PC-9 (cell line): ENCODE results near the gene OR8K5. TPM values are rescaled to one million over a fixed set of nuclear protein-coding genes. Genes with fewer than 3 reads are reported as not detected.

Source experiments
- BruUV-seq: library from RNA; stranded (reverse); fragments of 400-500 nt; replicated peaks from 2 replicates; lab custom pipeline; 2021; lab: Mats Ljungman, UMichigan
- CTCF ChIA-PET: fragments of 300-600 bp; sonication (Branson Sonifier 250); formaldehyde crosslinking; loops from one replicate; lab custom pipeline; 2022; ENCODE audit warnings: antibody characterized with exemption; lab: Charles Lee
- POLR2A ChIA-PET: fragments of 300-600 bp; sonication (Branson Sonifier 250); formaldehyde crosslinking; loops from one replicate; lab custom pipeline; 2022; ENCODE audit warnings: antibody characterized with exemption; ENCODE audit not compliant: unreplicated experiment; lab: Charles Lee
- DNase-seq, 2 experiments: peaks; one replicate each; pipeline versions ENCODE4 v3.0.0 to v3.0.0-alpha.2; 2015 to 2022; ENCODE audit warnings: mixed read lengths in 1 of 2
- H2AFZ ChIP-seq: fragments of 200-600 bp; sonication (generic); 2 replicates; pipeline ENCODE4 v1.8.1; 2017; ENCODE audit warnings: antibody characterized with exemption
- H3F3A ChIP-seq: fragments of 200-600 bp; sonication (generic); 2 replicates; pipeline ENCODE4 v1.8.1; 2017; ENCODE audit warnings: antibody characterized with exemption, mild to moderate bottlenecking, low read depth; ENCODE audit not compliant: insufficient read depth
- H3K27ac ChIP-seq: fragments of 200-600 bp; sonication (generic); 2 replicates; pipeline ENCODE4 v1.6.1; 2016; ENCODE audit warnings: mixed run types
- H3K27me3 ChIP-seq: fragments of 200-600 bp; sonication (generic); 2 replicates; pipeline ENCODE4 v1.6.1; 2016; ENCODE audit warnings: low read depth, mixed run types; ENCODE audit not compliant: insufficient read depth
- H3K36me3 ChIP-seq: fragments of 200-600 bp; sonication (generic); 2 replicates; pipeline ENCODE4 v1.6.1; 2016; ENCODE audit warnings: low read depth, mixed run types
- H3K4me1 ChIP-seq: fragments of 200-600 bp; sonication (generic); replicated peaks from 2 replicates; pipeline ENCODE4 v1.6.1; 2016; ENCODE audit warnings: mixed run types; ENCODE audit not compliant: insufficient read depth
- H3K4me2 ChIP-seq: fragments of 200-600 bp; sonication (generic); 2 replicates; pipeline ENCODE4 v1.6.1; 2017; ENCODE audit warnings: mixed run types
- H3K4me3 ChIP-seq: fragments of 200-600 bp; sonication (generic); 2 replicates; pipeline ENCODE4 v1.6.1; 2016; ENCODE audit warnings: mixed run types
- H3K79me2 ChIP-seq: fragments of 200-600 bp; sonication (generic); 2 replicates; pipeline ENCODE4 v1.6.1; 2017; ENCODE audit warnings: low read depth, mixed run types
- H3K9me2 ChIP-seq: fragments of 200-600 bp; sonication (generic); 2 replicates; pipeline ENCODE4 v1.8.1; 2017; ENCODE audit warnings: mild to moderate bottlenecking; ENCODE audit not compliant: insufficient read depth
- H3K9me3 ChIP-seq: fragments of 200-600 bp; sonication (generic); 2 replicates; pipeline ENCODE4 v1.8.1; 2016; ENCODE audit warnings: low read depth; ENCODE audit not compliant: insufficient read depth
- H4K20me1 ChIP-seq: fragments of 200-600 bp; sonication (generic); 2 replicates; pipeline ENCODE4 v1.8.1; 2017; ENCODE audit not compliant: insufficient read depth
- CTCF ChIP-seq: fragments of 200-600 bp; sonication (generic); conservative IDR thresholded peaks from 2 replicates; pipeline ENCODE4 v1.6.1; 2017; ENCODE audit warnings: mixed run types, antibody characterized with exemption, mild to moderate bottlenecking, moderate library complexity
- EZH2 ChIP-seq: fragments of 200-600 bp; sonication (generic); IDR thresholded peaks from 2 replicates; pipeline ENCODE4 v1.8.0; 2017; ENCODE audit warnings: antibody characterized with exemption, low read depth
- intact Hi-C: fragments of 100-400 bp; cut with micrococcal nuclease; formaldehyde crosslinking; loops from one replicate; pipeline ENCODE4 v1.10.0; 2022; ENCODE audit not compliant: unreplicated experiment
- total RNA-seq: library from RNA; stranded (reverse); gene quantifications from 2 replicates; pipeline ENCODE4 v1.2.3, GENCODE V29; 2021

Gene OR8K5
- total RNA-seq, 1 experiment from 2014 or later: not detected

GRCh38 chr11:56176318-56176717, 16.2 kb upstream of the OR8K5 start, which contains the start of gene OR5J2:
Gene OR5J2 (plus strand): TSS chr11:56176618. CDS start chr11:56176618, 0 bp downstream.
- H3K27ac ChIP-seq: no peak within 1 kb of the TSS
- no peaks in the 10 kb centered on the region for H3K27me3 ChIP-seq
- H3K79me2 ChIP-seq: no peaks in the 10 kb centered on the region
- POLR2A ChIA-PET: no interaction called here
- H3K9me2 ChIP-seq: no peaks in the 10 kb centered on the region
- intact Hi-C loops: no loop called here
- H3K36me3 ChIP-seq: no peaks in the 10 kb centered on the region
- BruUV-seq: no TSS peak
- CTCF ChIA-PET: no interaction called here
- no peak within 1 kb of the TSS for H2AFZ ChIP-seq
- no peak for DNase-seq
- H3K4me2 ChIP-seq: no peak within 1 kb of the TSS
- no peaks in the 10 kb centered on the region for H3K4me1 ChIP-seq
- no peak for TF ChIP-seq CTCF
- no peak for TF ChIP-seq EZH2
- no peaks in the 10 kb centered on the region for H4K20me1 ChIP-seq
- no peaks in the 10 kb centered on the region for H3K9me3 ChIP-seq
- H3K4me3 ChIP-seq: no peak within 1 kb of the TSS
- H3F3A ChIP-seq: no peaks in the 10 kb centered on the region

GRCh38 chr11:56172256-56172830, 12.2 kb upstream of the OR8K5 start:
- TF ChIP-seq EZH2 (no peak), CTCF (no peak)
- no peaks in the 10 kb centered on the region for H3K4me1 ChIP-seq
- POLR2A ChIA-PET: no interaction called here

GRCh38 chr11:56163804-56164203, 3.7 kb upstream of the OR8K5 start:
- Histone ChIP-seq H2AFZ (no peak overlapping the region), H3K27me3 (no peaks in the 10 kb centered on the region), H3K4me3 (no peak overlapping the region), H3K79me2 (no peaks in the 10 kb centered on the region), H3K9me3 (no peaks in the 10 kb centered on the region), H3K27ac (no peak overlapping the region), H3K9me2 (0 out of 2 replicates have a peak, but pooled peaks cover 4% of the 10 kb centered on the region), H3K4me1 (no peaks in the 10 kb centered on the region), H3K4me2 (no peak overlapping the region), H3K36me3 (no peaks in the 10 kb centered on the region), H4K20me1 (no peaks in the 10 kb centered on the region), H3F3A (no peaks in the 10 kb centered on the region)
- no TSS peak for BruUV-seq
- ChIA-PET CTCF (no interaction called here), POLR2A (no interaction called here)
- no peak for TF ChIP-seq CTCF
- intact Hi-C loops: no loop called here
- DNase-seq: no peak

More at GRCh38 chr11:56172256-56172830, 12.2 kb upstream of the OR8K5 start:
- no TSS peak for BruUV-seq
- no peak overlapping the region for H2AFZ ChIP-seq
- intact Hi-C loops: no loop called here
- H3F3A ChIP-seq: no peaks in the 10 kb centered on the region
- no peak overlapping the region for H3K4me2 ChIP-seq
- H3K9me3 ChIP-seq: no peaks in the 10 kb centered on the region
- no peaks in the 10 kb centered on the region for H3K9me2 ChIP-seq
- no peaks in the 10 kb centered on the region for H3K27me3 ChIP-seq
- no peaks in the 10 kb centered on the region for H4K20me1 ChIP-seq
- H3K4me3 ChIP-seq: no peak overlapping the region
- H3K27ac ChIP-seq: no peak overlapping the region
- H3K36me3 ChIP-seq: no peaks in the 10 kb centered on the region
- CTCF ChIA-PET: no interaction called here
- H3K79me2 ChIP-seq: no peaks in the 10 kb centered on the region
- DNase-seq: no peak
